Measurements from ENCODE around the gene ABCA13.

GRCh38 chr7:48150086-48150485, 21.2 kb upstream of the ABCA13 start:
- TF ChIP-seq, protein P1, sequence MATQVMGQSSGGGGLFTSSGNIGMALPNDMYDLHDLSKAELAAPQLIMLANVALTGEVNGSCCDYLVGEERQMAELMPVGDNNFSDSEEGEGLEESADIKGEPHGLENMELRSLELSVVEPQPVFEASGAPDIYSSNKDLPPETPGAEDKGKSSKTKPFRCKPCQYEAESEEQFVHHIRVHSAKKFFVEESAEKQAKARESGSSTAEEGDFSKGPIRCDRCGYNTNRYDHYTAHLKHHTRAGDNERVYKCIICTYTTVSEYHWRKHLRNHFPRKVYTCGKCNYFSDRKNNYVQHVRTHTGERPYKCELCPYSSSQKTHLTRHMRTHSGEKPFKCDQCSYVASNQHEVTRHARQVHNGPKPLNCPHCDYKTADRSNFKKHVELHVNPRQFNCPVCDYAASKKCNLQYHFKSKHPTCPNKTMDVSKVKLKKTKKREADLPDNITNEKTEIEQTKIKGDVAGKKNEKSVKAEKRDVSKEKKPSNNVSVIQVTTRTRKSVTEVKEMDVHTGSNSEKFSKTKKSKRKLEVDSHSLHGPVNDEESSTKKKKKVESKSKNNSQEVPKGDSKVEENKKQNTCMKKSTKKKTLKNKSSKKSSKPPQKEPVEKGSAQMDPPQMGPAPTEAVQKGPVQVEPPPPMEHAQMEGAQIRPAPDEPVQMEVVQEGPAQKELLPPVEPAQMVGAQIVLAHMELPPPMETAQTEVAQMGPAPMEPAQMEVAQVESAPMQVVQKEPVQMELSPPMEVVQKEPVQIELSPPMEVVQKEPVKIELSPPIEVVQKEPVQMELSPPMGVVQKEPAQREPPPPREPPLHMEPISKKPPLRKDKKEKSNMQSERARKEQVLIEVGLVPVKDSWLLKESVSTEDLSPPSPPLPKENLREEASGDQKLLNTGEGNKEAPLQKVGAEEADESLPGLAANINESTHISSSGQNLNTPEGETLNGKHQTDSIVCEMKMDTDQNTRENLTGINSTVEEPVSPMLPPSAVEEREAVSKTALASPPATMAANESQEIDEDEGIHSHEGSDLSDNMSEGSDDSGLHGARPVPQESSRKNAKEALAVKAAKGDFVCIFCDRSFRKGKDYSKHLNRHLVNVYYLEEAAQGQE (IDR thresholded peaks at IDR 0.05; ENCODE audit: insufficient read depth in 1 of 2, low read depth in 2 of 2, low read length in 2 of 2): no peak
- TF ChIP-seq POLR2AphosphoS5 (IDR thresholded peaks at IDR 0.05; ENCODE audit: low read depth, low read length): no peak
- TF ChIP-seq TAF1 (IDR thresholded peaks at IDR 0.05; ENCODE audit: borderline replicate concordance, insufficient read depth, low read length): no peak
